Transverse colon (tissue), 4 donors: ENCODE results near the gene SHH. TPM values are rescaled to one million over a fixed set of nuclear protein-coding genes. Genes with fewer than 3 reads are reported as not detected.

ENCODE experiments used
- DNase-seq: peaks from one replicate; pipeline ENCODE4 v3.0.0-alpha.2; 2019
- H3K27ac ChIP-seq, 4 donors: fragments of 200-600 bp; sonication (generic); 2 replicates each; pipeline ENCODE4 v1.5.1; 2016 to 2018; ENCODE audit warnings: inconsistent platforms in 4 of 4
- H3K27me3 ChIP-seq: fragments of 200-600 bp; sonication (generic); 2 replicates; pipeline ENCODE4 v1.5.1; 2017; ENCODE audit warnings: inconsistent platforms
- H3K36me3 ChIP-seq, 4 donors: fragments of 200-600 bp; sonication (generic); 2 replicates each; pipeline ENCODE4 v1.5.1; 2017 to 2019; ENCODE audit warnings: inconsistent platforms in 4 of 4
- H3K4me1 ChIP-seq, 4 donors: fragments of 200-600 bp; sonication (generic); 2 replicates each; pipeline ENCODE4 v1.5.1; 2017 to 2020; ENCODE audit warnings: inconsistent platforms in 4 of 4
- H3K4me3 ChIP-seq, 4 donors: fragments of 200-600 bp; sonication (generic); 1 replicate in 1 of 4; 2 replicates in 3 of 4; pipeline versions ENCODE4 v1.5.1 to v1.6.1; 2017 to 2019; ENCODE audit warnings: inconsistent platforms in 4 of 4
- H3K9me3 ChIP-seq, 2 donors: fragments of 200-600 bp; sonication (generic); 2 replicates each; pipeline ENCODE4 v1.5.1; 2017 to 2019; ENCODE audit warnings: inconsistent platforms in 2 of 2
- CTCF ChIP-seq, 5 experiments: fragments of 200-600 bp in 3 of 5; fragments of 450-650 bp in 2 of 5; sonication (generic) in 3 of 5; IDR thresholded peaks; 1 replicate in 2 of 5; 2 replicates in 3 of 5; pipeline ENCODE4 v1.5.1; 2016 to 2017; ENCODE audit warnings: antibody characterized with exemption in 5 of 5, inconsistent platforms in 3 of 5, mild to moderate bottlenecking in 2 of 5, moderate library complexity in 1 of 5
- EP300 ChIP-seq: sonication (generic); formaldehyde crosslinking; IDR thresholded peaks from one replicate; pipeline ENCODE4 v1.6.1; 2017; ENCODE audit warnings: antibody characterized with exemption, low read depth
- POLR2A ChIP-seq: fragments of 450-650 bp; IDR thresholded peaks from one replicate; pipeline ENCODE4 v1.6.1; 2016; ENCODE audit warnings: antibody characterized with exemption, mild to moderate bottlenecking, moderate library complexity
- POLR2AphosphoS5 ChIP-seq, 3 donors: sonication (generic); formaldehyde crosslinking; IDR thresholded peaks; one replicate each; pipeline ENCODE4 v1.6.1; 2016; ENCODE audit warnings: antibody characterized with exemption in 3 of 3
- WGBS, 2 donors: methylation state at CpG; one replicate each; pipeline ENCODE4 v1.1.5; 2018; ENCODE audit warnings: low coverage in 1 of 2; 5-methylcytosine and 5-hydroxymethylcytosine counted together
- in situ Hi-C, 4 donors: fragments of 200-750 bp; cut with MboI; loops; one replicate each; pipeline versions ENCODE4 v1.15.0 to v1.15.1; 2017; ENCODE audit warnings: low sequenced_read_pairs in 3 of 4, low pct_ligation_motif_present in 1 of 4, low pct_unique_long_range_greater_than_20kb in 1 of 4
- intact Hi-C: fragments of 100-400 bp; cut with DNase I; formaldehyde crosslinking; loops from one replicate; pipeline ENCODE4 v1.15.1; 2023; ENCODE audit warnings: low total_unique reads
- total RNA-seq, 4 donors: library from RNA; depleted of rRNA; stranded (reverse); fragments of >200 nt; gene quantifications; one replicate each; pipeline ENCODE4 v1.1.0, GENCODE V29; 2016

SHH gene
- total RNA-seq, 4 donors from 2014 or later: 0.40 to 3.7 (median 2.0) TPM

DNA sequence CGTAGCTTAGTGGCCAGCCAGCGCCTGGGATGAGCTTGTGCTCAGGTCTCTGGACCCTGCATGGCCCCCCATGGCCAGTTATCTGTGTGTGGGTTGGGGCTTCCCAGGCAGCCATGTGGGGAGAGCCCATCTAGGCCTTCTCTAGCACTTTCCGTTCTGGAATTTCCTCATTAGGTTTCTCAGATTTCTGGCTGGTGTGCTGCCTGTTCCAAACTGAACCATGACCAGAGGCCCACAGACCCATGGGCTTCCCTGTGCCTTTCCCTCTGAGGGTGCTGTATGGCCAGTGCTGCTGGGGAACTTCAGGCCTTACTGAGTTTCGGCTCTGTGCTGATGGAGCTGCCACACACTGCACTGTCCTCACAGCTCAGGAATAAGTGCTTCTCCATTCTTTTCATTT is 50.2 kb downstream of the SHH start:
- Histone ChIP-seq H3K27me3 (no peaks in the 10 kb centered on the region), H3K4me1 (peaks cover 0 to 43% (median 6%) of the 10 kb centered on the region in 4 donors), H3K9me3 (no peaks in the 10 kb centered on the region), H3K4me3 (no peak overlapping the region), H3K36me3 (peaks cover 0 to 22% (median 9%) of the 10 kb centered on the region in 4 donors), H3K27ac (no peak overlapping the region)
- in situ Hi-C loops: loop anchor here in 3 of 4 donors (10.0 to 25.0 kb wide), 2 partner anchors 167 to 375 kb away; no protein-coding TSS in a partner anchor
- DNase-seq: no peak
- WGBS, 2 donors: 89 to 96% methylated on average over 3 to 4 of the region's 4 CpGs
- TF ChIP-seq POLR2AphosphoS5 (IDR thresholded peaks at IDR 0.05) (no peak), CTCF (IDR thresholded peaks at IDR 0.05) (no peak), EP300 (no peak), POLR2A (no peak)
- intact Hi-C loops: loop anchor here (10.0 kb wide), 1 partner anchor 167 kb away; no protein-coding TSS in a partner anchor

GRCh38 chr7:155761162-155761561 is 51.1 kb downstream of the SHH start:
- DNase-seq: no peak
- no peaks in the 10 kb centered on the region for H3K27me3 ChIP-seq
- no peaks in the 10 kb centered on the region for H3K9me3 ChIP-seq
- TF ChIP-seq POLR2AphosphoS5 (IDR thresholded peaks at IDR 0.05): no peak
- TF ChIP-seq EP300: no peak
- TF ChIP-seq POLR2A: no peak
- TF ChIP-seq CTCF (IDR thresholded peaks at IDR 0.05): no peak
- 89 to 90% methylated on average over 5 of the region's 5 CpGs for WGBS, 2 donors
- no peak overlapping the region for H3K27ac ChIP-seq
- H3K4me1 ChIP-seq: peaks cover 0 to 43% (median 6%) of the 10 kb centered on the region in 4 donors
- in situ Hi-C loops (loop anchor here in 3 of 4 donors (10.0 to 25.0 kb wide), 2 partner anchors 166 to 374 kb away; no protein-coding TSS in a partner anchor), intact Hi-C loops (loop anchor here (10.0 kb wide), 1 partner anchor 166 kb away; no protein-coding TSS in a partner anchor)
- peaks cover 0 to 19% (median 8%) of the 10 kb centered on the region in 4 donors for H3K36me3 ChIP-seq
- no peak overlapping the region for H3K4me3 ChIP-seq

DNA sequence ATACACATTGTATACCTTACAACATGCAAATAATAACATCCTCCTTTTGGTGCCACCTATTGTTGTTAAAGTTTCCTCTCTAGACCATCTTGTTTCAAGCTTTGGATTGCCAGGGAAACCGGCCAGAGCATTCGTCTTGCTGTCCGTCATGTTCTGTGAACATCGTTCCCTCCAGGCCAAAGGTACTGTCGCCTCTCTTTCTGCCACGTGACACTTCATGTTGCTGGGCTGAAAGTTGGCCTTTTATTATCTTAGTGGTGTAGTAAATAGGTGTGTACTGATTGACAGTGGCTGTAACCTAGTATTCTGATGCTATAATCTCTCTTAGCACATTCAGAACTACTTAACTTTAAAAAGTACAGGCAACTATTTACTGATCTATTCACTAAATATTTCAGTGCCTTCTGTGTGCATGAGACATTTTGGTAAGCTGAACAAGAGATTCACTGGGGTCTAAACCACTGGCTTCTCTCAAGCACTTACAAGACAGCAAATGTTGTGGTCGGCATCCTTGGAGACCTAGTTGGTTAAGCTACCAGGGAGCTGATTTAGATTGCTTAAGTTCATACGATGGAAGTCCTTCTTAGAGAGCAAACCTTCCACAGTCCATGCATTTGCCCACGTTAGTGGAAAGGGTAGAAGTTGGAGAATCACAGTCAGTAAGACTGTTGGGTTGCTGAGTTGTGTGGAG is 52.4 kb downstream of the SHH start:
- 73% methylated on average over 7 to 9 of the region's 9 CpGs for WGBS, 2 donors
- Histone ChIP-seq H3K9me3 (no peaks in the 10 kb centered on the region), H3K27ac (peak overlapping the region in 1 of 4 donors; percentile 26), H3K36me3 (peaks cover 0 to 7% (median 3%) of the 10 kb centered on the region in 4 donors), H3K4me1 (peaks cover 0 to 53% (median 10%) of the 10 kb centered on the region in 4 donors), H3K4me3 (no peak overlapping the region), H3K27me3 (no peaks in the 10 kb centered on the region)
- DNase-seq: peak; percentile 54
- no peak for TF ChIP-seq EP300
- TF ChIP-seq POLR2A: no peak
- TF ChIP-seq POLR2AphosphoS5 (IDR thresholded peaks at IDR 0.05): peak in 1 of 3 donors; percentile 32
- in situ Hi-C loops (loop anchor here (10.0 to 25.0 kb wide), 2 partner anchors 165 to 373 kb away; no protein-coding TSS in a partner anchor), intact Hi-C loops (loop anchor here (10.0 kb wide), 1 partner anchor 165 kb away; no protein-coding TSS in a partner anchor)

DNA sequence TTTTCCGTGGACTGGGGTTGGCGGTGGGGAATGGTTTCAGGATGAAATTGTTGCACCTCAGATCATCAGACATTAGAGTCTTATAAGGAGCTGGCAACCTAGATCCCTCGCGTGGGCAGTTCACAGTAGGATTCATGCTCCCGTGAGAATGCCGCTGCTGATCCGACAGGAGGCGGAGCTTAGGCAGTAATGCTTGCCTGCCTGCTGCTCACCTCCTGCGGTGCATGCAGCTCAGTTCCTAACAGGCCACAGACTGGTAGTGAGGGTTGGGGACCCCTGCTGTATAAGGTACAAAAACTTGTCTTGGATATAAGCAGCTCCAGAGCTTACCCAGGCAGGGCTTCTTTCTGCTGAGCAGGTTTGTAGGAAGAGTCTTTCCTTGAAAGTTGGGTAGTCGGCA is 53.9 kb downstream of the SHH start:
- TF ChIP-seq EP300: no peak
- TF ChIP-seq POLR2A: no peak
- TF ChIP-seq CTCF (IDR thresholded peaks at IDR 0.05): no peak
- no peak for TF ChIP-seq POLR2AphosphoS5 (IDR thresholded peaks at IDR 0.05)
- Histone ChIP-seq H3K4me1 (peaks cover 0 to 42% (median 13%) of the 10 kb centered on the region in 4 donors), H3K36me3 (no peaks in the 10 kb centered on the region), H3K4me3 (no peak overlapping the region), H3K9me3 (no peaks in the 10 kb centered on the region), H3K27me3 (no peaks in the 10 kb centered on the region), H3K27ac (no peak overlapping the region)
- 99% methylated on average over 10 of the region's 10 CpGs; no CpG with 5 or more reads in 1 of the 2 donors for WGBS, 2 donors
- intact Hi-C loops: no loop called here
- no peak for DNase-seq
- in situ Hi-C loops: loop anchor here (10.0 to 25.0 kb wide), 2 partner anchors 164 to 371 kb away; no protein-coding TSS in a partner anchor
